ENCODE measurements around the gene CXorf49.
"Not testable (repeated sequence)": the region's sequence is repeated elsewhere in the genome, so short reads cannot be mapped to it uniquely, and the experiment has no call there.

Gene CXorf49

GRCh38 chrX:71718185-71718584 lies at the start of gene CXorf49:
TSS of gene CXorf49 (minus strand) at chrX:71718285. CDS start at chrX:71718151, 134 bp downstream.
- not testable (repeated sequence) for DNase-seq (ENCODE audit: low read depth)

GRCh38 chrX:71767134-71767533 lies 49.0 kb upstream of the CXorf49 start:
- DNase-seq (ENCODE audit: low read depth) = not testable (repeated sequence)

GRCh38 chrX:71765613-71766012 lies 47.5 kb upstream of the CXorf49 start:
- DNase-seq (ENCODE audit: low read depth) = not testable (repeated sequence)

GRCh38 chrX:71764832-71765231 lies 46.7 kb upstream of the CXorf49 start:
- not testable (repeated sequence) for DNase-seq (ENCODE audit: low read depth)

GRCh38 chrX:71763049-71763448 lies 45.0 kb upstream of the CXorf49 start, which contains the start of gene CXorf49B:
TSS of gene CXorf49B (plus strand) at chrX:71763349. CDS start at chrX:71763424, 75 bp downstream.
- DNase-seq (ENCODE audit: low read depth) = not testable (repeated sequence)

DNA sequence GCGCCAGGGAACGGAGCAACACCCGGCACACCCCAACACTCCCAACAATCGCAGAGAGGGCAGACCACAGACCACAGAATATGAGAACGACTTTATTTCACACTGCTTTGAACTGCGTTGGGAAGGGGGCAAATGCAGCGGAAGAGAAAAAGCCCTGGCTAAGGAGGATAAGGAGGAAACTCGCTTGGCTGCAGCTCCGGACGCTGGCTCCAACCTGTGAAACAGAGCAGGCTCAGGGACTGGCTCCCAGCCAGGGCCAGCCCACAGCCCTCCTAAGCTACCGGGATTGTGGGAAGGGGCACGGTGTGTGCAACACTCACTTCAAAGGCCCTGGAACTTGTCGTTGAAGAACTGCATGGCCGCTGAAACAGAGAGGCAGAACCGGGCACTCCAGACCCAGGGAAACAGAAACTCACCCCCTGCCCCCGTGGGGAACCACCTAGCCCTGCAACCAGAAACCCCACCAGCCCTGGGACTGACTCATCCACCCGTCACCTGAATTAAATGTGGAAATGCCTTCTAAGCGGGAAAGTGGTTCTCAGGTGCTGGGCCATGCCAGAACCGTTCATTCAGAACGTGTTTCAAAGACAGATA lies 42.7 kb upstream of the CXorf49 start:
- DNase-seq (ENCODE audit: low read depth) = not testable (repeated sequence)

DNA sequence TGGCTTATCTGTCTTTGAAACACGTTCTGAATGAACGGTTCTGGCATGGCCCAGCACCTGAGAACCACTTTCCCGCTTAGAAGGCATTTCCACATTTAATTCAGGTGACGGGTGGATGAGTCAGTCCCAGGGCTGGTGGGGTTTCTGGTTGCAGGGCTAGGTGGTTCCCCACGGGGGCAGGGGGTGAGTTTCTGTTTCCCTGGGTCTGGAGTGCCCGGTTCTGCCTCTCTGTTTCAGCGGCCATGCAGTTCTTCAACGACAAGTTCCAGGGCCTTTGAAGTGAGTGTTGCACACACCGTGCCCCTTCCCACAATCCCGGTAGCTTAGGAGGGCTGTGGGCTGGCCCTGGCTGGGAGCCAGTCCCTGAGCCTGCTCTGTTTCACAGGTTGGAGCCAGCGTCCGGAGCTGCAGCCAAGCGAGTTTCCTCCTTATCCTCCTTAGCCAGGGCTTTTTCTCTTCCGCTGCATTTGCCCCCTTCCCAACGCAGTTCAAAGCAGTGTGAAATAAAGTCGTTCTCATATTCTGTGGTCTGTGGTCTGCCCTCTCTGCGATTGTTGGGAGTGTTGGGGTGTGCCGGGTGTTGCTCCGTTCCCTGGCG lies 2.3 kb upstream of the CXorf49 start:
- DNase-seq (ENCODE audit: low read depth) = not testable (repeated sequence)

DNA sequence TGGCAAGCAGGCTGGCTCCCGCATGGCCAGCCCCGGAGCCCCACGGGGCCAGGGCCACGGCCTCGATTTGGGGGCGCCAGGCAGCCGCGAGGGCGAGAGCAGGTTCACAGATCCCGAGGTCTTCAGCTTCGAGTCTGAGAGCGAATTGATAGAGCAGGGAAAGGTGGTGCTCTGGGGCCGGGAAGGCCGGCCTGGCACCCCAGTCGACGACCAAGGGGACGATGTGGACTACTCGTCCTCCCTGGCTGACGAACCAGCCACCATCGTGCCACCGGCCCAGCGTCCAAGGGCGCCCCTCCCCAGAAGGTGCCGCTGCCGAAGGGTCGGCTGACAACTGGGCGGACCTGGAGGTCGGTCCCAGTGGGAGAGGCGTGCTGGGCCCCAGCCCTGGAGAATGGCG lies 1.1 kb upstream of the CXorf49 start:
- DNase-seq (ENCODE audit: low read depth) = not testable (repeated sequence)

- DNase-seq (ENCODE audit: low read depth) = not testable (repeated sequence)
These were observed 1.8 kb downstream of the CXorf49 start for GRCh38 chrX:71716323-71716722.

GRCh38 chrX:71715551-71715950 lies 2.5 kb downstream of the CXorf49 start:
- not testable (repeated sequence) for DNase-seq (ENCODE audit: low read depth)

DNA sequence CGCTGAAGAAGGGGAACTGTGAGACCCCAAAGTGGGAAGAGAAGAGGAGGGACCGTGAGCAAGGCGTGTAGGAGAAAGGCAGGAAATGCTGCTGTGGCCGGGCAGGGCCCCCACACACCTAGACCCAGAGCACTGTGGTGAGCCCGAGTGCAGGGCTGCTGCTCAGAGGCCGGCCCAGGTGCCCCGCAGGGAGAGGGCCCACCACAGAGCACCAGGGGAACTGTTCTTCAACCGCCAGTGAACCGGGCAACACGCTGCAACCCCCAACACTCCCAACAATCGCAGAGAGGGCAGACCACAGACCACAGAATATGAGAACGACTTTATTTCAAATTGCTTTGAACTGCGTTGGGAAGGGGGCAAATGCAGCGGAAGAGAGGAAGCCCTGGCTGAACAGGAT lies 4.0 kb downstream of the CXorf49 start:
- not testable (repeated sequence) for DNase-seq (ENCODE audit: low read depth)

DNA sequence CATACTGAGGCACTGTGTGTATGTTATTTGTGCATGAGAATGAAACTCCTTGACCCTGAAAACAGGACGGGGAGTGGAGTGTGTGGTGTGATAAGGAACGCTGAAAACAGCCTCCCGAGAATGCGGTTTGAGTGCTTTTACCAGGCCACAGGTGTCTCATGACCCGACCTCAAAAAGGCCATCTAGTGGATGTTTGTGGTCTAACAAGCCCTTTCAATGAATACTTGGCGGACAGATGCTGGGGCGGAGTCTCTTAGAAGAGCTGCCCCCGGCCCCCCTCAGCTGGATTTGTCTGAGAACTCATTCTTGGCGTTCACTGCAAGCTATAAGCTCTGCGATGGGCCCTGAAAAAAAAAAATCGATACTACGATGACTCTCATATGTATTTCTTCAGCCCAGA lies 15.2 kb downstream of the CXorf49 start:
- not testable (repeated sequence) for DNase-seq (ENCODE audit: low read depth)

DNA sequence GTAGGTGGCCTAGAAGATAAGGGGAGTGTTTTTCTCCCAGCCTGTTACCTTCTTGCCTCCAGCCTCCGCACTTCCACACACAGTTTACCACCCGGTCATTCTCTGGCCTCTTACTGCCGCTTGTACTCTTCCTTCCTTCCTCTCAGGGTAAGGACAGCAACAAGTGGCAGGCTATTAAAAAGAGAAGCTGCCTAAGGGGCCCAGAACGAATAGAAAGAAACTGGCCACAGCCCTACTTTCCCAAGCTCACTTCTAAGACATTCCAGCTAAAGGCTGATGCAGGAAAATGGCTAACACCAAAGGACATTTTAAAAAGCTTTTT lies 19.1 kb downstream of the CXorf49 start:
- DNase-seq (ENCODE audit: low read depth) = not testable (repeated sequence)

GRCh38 chrX:71698299-71699022 lies 19.6 kb downstream of the CXorf49 start:
- not testable (repeated sequence) for DNase-seq (ENCODE audit: low read depth)

- DNase-seq (ENCODE audit: low read depth) = not testable (repeated sequence)
These were observed 20.4 kb downstream of the CXorf49 start for GRCh38 chrX:71697466-71698298.

DNA sequence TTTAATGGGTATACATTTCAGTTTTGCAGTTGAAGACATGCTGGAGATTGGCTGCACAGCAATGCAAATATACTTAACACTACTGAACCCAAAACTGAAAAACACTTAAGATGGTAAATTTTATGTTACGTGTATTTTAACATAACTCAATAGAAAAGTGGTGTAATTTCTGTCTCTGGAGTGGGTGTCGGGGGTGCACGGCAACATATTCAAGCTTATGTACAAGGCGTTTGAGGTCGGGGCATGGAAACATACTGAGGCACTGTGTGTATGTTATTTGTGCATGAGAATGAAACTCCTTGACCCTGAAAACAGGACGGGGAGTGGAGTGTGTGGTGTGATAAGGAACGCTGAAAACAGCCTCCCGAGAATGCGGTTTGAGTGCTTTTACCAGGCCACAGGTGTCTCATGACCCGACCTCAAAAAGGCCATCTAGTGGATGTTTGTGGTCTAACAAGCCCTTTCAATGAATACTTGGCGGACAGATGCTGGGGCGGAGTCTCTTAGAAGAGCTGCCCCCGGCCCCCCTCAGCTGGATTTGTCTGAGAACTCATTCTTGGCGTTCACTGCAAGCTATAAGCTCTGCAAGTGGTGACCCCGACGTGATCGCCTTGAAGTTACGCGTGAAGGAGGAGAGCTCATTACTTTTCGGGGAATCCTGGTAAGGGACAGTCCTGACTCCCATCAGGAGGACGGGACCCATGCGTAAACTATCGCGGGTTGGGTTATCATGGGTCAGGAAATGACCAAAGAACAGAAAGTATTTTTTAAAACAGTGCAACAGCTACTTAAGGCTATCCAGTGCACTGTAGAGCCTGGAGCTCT lies 21.2 kb downstream of the CXorf49 start:
- not testable (repeated sequence) for DNase-seq (ENCODE audit: low read depth)

- DNase-seq (ENCODE audit: low read depth) = no peak
These were observed 38.4 kb downstream of the CXorf49 start for GRCh38 chrX:71679575-71680207.

DNA sequence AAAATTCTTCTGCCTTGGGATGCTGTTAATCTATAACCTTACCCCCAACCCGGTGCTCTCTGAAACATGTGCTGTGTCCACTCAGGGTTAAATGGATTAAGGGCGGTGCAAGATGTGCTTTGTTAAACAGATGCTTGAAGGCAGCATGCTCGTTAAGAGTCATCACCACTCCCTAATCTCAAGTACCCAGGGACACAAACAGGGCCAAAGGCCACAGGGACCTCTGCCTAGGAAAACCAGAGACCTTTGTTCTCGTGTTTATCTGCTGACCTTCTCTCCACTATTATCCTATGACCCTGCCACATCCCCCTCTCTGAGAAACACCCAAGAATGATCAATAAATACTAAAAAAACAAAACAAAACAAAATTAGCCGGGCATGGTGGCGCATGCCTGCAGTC lies 40.9 kb downstream of the CXorf49 start:
- not testable (repeated sequence) for DNase-seq (ENCODE audit: low read depth)

GRCh38 chrX:71676068-71676795 lies 41.9 kb downstream of the CXorf49 start:
- not testable (repeated sequence) for DNase-seq (ENCODE audit: low read depth)

- DNase-seq (ENCODE audit: low read depth) = not testable (repeated sequence)
These were observed 42.4 kb downstream of the CXorf49 start for GRCh38 chrX:71675636-71676035.
